Body of pancreas (tissue), 4 donors: ENCODE data around the gene ETFA. TPM values are rescaled to one million over a fixed set of nuclear protein-coding genes. Genes with fewer than 3 reads are reported as not detected.
"Not testable (repeated sequence)": the region's sequence is repeated elsewhere in the genome, so short reads cannot be mapped to it uniquely, and the experiment has no call there.

Source experiments
- ATAC-seq: fragments of 150-250 bp; one replicate; pipeline ENCODE4 v1.9.1; 2016
- DNase-seq, 4 donors: peaks; one replicate each; pipeline ENCODE4 v3.0.0-alpha.2; 2019
- H3K27ac ChIP-seq, 4 donors: fragments of 200-600 bp; sonication (generic); 1 replicate in 3 of 4; 2 replicates in 1 of 4; pipeline versions ENCODE4 v1.5.1 to v1.6.1; 2016 to 2019; ENCODE audit warnings: mild to moderate bottlenecking in 1 of 4, mixed read lengths in 1 of 4, moderate library complexity in 1 of 4
- H3K27me3 ChIP-seq, 2 donors: fragments of 200-600 bp; sonication (generic); one replicate each; pipeline ENCODE4 v1.6.0; 2016; ENCODE audit warnings: mild to moderate bottlenecking in 1 of 2
- H3K36me3 ChIP-seq, 2 donors: fragments of 200-600 bp; sonication (generic); replicated peaks in 1 of 2; 2 replicates each; pipeline ENCODE4 v1.5.1; 2016; ENCODE audit warnings: low read depth in 2 of 2; ENCODE audit not compliant: insufficient read depth in 1 of 2
- H3K4me1 ChIP-seq: fragments of 200-600 bp; sonication (generic); one replicate; pipeline ENCODE4 v1.6.0; 2016
- H3K4me3 ChIP-seq, 2 donors: fragments of 200-600 bp; sonication (generic); 1 replicate in 1 of 2; 2 replicates in 1 of 2; pipeline ENCODE4 v1.5.1; 2016 to 2019
- H3K9me3 ChIP-seq, 3 donors: fragments of 200-600 bp; sonication (generic); 1 replicate in 2 of 3; 2 replicates in 1 of 3; pipeline ENCODE4 v1.5.1; 2016
- POLR2A ChIP-seq, 3 donors: fragments of 450-650 bp; IDR thresholded peaks; one replicate each; pipeline ENCODE4 v1.6.1; 2016; ENCODE audit warnings: antibody characterized with exemption in 3 of 3, mild to moderate bottlenecking in 2 of 3
- WGBS, 2 donors: methylation state at CpG; one replicate each; pipeline ENCODE4 v1.1.5; 2017; 5-methylcytosine and 5-hydroxymethylcytosine counted together
- intact Hi-C: fragments of 100-400 bp; cut with DNase I; formaldehyde crosslinking; loops from one replicate; pipeline ENCODE4 v1.15.1; 2023
- total RNA-seq, 2 donors: library from RNA; depleted of rRNA; stranded (reverse); fragments of >200 nt; gene quantifications; one replicate each; pipeline ENCODE4 v1.1.0, GENCODE V29; 2016
- TF ChIP-seq, protein P1 (sequence below), 7 experiments: fragments of 450-650 bp in 4 of 7; fragments of 200-600 bp in 3 of 7; sonication (generic) in 3 of 7; IDR thresholded peaks; one replicate each; pipeline ENCODE4 v1.5.1; 2016 to 2019; ENCODE audit warnings: antibody characterized with exemption in 7 of 7

Gene ETFA
- total RNA-seq, 2 donors from 2014 or later, result 38.6 to 62.8 TPM

GRCh38 chr15:76309601-76310330, 1.5 kb downstream of the ETFA start:
- ATAC-seq, result no peak
- no peaks in the 10 kb centered on the region for H3K36me3 ChIP-seq
- DNase-seq, result no peak
- no peak overlapping the region for H3K4me3 ChIP-seq
- intact Hi-C loops, result no loop called here
- no peak overlapping the region for H3K27ac ChIP-seq
- no peaks in the 10 kb centered on the region for H3K27me3 ChIP-seq
- no peaks in the 10 kb centered on the region for H3K9me3 ChIP-seq
- WGBS, 2 donors, result 72 to 80% methylated on average over 11 to 13 of the region's 13 CpGs
- peaks cover 32% of the 10 kb centered on the region for H3K4me1 ChIP-seq
- TF ChIP-seq, protein P1, sequence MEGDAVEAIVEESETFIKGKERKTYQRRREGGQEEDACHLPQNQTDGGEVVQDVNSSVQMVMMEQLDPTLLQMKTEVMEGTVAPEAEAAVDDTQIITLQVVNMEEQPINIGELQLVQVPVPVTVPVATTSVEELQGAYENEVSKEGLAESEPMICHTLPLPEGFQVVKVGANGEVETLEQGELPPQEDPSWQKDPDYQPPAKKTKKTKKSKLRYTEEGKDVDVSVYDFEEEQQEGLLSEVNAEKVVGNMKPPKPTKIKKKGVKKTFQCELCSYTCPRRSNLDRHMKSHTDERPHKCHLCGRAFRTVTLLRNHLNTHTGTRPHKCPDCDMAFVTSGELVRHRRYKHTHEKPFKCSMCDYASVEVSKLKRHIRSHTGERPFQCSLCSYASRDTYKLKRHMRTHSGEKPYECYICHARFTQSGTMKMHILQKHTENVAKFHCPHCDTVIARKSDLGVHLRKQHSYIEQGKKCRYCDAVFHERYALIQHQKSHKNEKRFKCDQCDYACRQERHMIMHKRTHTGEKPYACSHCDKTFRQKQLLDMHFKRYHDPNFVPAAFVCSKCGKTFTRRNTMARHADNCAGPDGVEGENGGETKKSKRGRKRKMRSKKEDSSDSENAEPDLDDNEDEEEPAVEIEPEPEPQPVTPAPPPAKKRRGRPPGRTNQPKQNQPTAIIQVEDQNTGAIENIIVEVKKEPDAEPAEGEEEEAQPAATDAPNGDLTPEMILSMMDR (IDR thresholded peaks at IDR 0.05), result no peak
- no peak for TF ChIP-seq POLR2A (IDR thresholded peaks at IDR 0.05)

- no peak overlapping the region for H3K27ac ChIP-seq
- DNase-seq (no peak), ATAC-seq (no peak)
- H3K27me3 ChIP-seq, result no peaks in the 10 kb centered on the region
- no peak overlapping the region for H3K4me3 ChIP-seq
- 78 to 82% methylated on average over 1 of the region's 1 CpG for WGBS, 2 donors
- H3K9me3 ChIP-seq, result no peaks in the 10 kb centered on the region
- peaks cover 13% of the 10 kb centered on the region for H3K4me1 ChIP-seq
- no peak for TF ChIP-seq POLR2A (IDR thresholded peaks at IDR 0.05)
- TF ChIP-seq, protein P1 (IDR thresholded peaks at IDR 0.05), result no peak
- no peaks in the 10 kb centered on the region for H3K36me3 ChIP-seq
- intact Hi-C loops, result no loop called here
Measured at GRCh38 chr15:76303909-76304308, 7.4 kb downstream of the ETFA start.

DNA sequence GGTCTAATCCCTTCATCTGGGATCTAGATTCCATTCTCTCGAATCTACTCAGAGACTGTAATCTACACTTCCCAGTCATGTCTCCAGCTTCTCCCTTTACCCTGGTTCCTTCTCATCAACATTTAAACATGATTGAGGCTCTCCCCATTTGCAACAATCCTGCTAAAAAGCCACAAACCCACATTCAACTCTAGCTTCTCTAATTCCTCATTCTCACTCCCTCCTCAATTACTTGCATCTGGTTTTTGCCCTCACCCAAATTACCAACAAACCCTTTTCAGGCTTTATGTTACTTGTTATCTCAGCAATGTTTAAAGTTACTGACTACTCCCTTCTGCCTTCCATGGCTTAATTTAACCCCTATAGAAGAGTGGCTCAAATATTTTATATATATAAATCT, 11.5 kb downstream of the ETFA start:
- Histone ChIP-seq H3K9me3 (no peaks in the 10 kb centered on the region), H3K4me1 (no peaks in the 10 kb centered on the region), H3K36me3 (no peaks in the 10 kb centered on the region), H3K4me3 (no peak overlapping the region), H3K27ac (no peak overlapping the region), H3K27me3 (no peaks in the 10 kb centered on the region)
- DNase-seq, result no peak
- TF ChIP-seq, protein P1 (IDR thresholded peaks at IDR 0.05), result no peak
- TF ChIP-seq POLR2A (IDR thresholded peaks at IDR 0.05), result no peak
- intact Hi-C loops, result no loop called here
- ATAC-seq, result no peak
- 70 to 72% methylated on average over 1 of the region's 1 CpG for WGBS, 2 donors

- DNase-seq, result no peak
- Histone ChIP-seq H3K4me1 (no peaks in the 10 kb centered on the region), H3K36me3 (no peaks in the 10 kb centered on the region), H3K27ac (no peak overlapping the region), H3K4me3 (no peak overlapping the region), H3K9me3 (no peaks in the 10 kb centered on the region), H3K27me3 (no peaks in the 10 kb centered on the region)
- ATAC-seq, result no peak
- intact Hi-C loops, result no loop called here
- TF ChIP-seq, protein P1 (IDR thresholded peaks at IDR 0.05), result no peak
- no peak for TF ChIP-seq POLR2A (IDR thresholded peaks at IDR 0.05)
- WGBS, 2 donors, result 54 to 58% methylated on average over 3 of the region's 3 CpGs
Measured at GRCh38 chr15:76298986-76299385, 12.3 kb downstream of the ETFA start.

DNA sequence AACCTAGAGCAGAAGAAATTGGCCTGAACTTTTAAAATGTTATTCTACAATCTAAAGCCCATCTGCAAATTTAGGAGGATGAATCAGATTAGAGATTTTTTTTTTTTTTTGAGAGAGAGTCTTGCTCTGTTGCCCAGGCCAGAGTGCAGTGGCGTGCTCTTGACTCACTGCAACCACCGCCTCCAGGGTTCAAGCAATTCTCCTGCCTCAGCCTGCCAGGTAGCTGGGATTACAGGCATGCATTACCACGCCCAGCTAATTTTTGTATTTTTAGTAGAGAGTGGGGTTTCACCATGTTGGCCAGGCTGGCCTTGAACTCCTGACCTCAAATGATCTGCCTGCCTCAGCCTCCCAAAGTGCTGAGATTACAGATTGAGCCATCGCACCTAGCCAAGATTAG, 13.3 kb downstream of the ETFA start:
- intact Hi-C loops, DNase-seq, ATAC-seq, H3K4me3 ChIP-seq, H3K36me3 ChIP-seq, H3K4me1 ChIP-seq, H3K27ac ChIP-seq, H3K27me3 ChIP-seq, H3K9me3 ChIP-seq: not testable (repeated sequence)
- WGBS, 2 donors, result 94 to 95% methylated on average over 4 of the region's 4 CpGs
